ENCODE measurements around the gene RNF126.
A peak's percentile ranks its signal among the peaks of the same experiment; 100 is the strongest.
"Not testable (repeated sequence)": the region's sequence is repeated elsewhere in the genome, so short reads cannot be mapped to it uniquely, and the experiment has no call there.

Gene RNF126

DNA sequence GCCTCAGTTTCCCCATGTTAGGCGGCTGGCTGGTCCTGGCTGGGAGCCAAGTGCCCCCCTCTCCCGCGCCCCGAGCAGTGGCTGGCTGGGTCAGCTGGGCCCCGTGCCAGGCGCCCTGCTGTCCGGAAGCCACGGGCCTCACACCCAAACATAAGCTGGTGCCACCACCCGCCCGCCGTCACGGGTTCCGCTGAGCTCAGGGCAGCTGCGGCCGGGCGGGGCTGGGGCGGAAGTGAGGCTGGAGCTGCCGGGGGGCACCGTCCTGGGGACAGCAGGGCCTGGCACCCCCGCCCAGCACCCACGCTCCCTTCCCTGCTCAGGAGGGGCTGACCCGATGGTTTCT lies 54.0 kb downstream of the RNF126 start:
- DNase-seq = no peak

DNA sequence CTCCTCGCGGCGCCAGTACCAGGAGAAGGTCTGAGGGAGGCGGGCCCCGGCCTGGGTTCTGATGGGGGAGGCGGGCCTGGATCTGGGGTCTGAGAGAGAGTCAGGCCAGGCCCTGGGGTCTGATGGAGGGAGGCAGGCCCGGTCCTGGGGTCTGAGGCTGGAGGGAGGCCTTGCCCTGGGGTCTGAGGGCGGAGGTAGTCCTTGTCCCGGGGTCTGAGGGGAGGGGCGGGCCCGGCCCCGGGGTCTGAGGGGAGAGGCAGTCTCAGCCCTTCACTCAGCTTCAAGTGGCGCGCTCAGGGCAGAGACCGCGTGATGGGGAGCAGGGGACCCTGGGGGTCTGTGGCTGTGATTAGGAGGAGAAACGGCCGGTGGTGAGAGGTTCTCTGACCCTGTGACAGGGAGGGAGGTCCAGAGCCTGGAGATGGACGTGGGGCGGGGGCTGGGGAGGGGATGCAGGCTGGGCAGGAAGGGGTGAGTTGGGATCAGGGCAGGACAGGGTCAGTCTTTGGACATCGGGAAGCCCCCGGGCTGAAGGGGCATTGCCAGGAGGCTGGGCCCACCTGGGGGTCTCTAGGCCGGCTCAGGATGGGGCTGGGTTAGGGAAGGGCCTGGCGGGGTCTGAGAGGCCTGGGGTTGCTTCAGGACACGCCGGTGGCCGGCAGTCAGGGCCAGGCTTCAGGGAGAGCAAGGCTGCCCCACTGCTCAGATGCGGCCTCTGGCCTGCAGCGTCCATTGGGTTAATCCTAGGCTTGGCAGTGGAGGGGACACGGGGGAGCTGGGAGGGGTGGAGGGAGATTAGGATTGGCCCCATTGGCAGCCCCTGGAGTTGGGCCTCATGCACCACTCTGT lies 54.6 kb downstream of the RNF126 start:
- no peak for DNase-seq

DNA sequence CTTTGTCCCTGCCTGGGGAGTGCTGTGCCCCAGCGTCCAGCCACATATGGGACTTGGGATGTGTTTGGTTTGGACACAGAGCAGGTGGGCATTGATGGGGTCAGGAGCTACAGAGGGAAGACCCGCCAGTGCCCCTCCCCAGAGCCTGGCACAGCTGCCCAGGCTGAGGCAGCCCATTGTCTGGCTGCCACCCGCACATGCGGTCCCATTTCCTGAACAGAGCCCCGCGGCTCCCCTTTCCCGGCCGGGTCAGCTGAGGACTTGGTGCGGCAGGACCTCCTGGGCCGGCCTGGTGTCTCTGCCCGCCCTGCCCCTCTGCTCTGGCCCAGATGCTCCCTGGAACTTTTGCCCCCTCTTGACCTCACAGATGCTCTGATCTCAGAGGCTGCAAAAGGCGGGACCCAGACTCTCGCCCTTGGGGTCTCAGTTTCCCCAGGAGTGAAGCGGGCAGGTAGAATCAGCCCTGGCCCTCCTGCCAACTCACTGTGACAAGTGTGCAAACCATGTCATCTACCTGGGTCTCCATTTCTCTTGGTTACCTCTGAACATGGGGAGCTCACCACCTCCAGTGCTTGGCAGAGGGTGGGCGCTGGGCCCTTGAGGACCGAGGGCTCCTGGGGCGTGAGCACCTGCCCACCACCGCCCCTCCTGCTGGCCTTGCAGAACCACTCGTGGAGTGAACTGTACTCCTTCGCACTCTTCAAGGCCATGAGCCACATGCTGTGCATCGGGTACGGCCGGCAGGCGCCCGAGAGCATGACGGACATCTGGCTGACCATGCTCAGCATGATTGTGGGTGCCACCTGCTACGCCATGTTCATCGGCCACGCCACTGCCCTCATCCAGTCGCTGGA lies 55.5 kb downstream of the RNF126 start:
- no peak for DNase-seq

DNA sequence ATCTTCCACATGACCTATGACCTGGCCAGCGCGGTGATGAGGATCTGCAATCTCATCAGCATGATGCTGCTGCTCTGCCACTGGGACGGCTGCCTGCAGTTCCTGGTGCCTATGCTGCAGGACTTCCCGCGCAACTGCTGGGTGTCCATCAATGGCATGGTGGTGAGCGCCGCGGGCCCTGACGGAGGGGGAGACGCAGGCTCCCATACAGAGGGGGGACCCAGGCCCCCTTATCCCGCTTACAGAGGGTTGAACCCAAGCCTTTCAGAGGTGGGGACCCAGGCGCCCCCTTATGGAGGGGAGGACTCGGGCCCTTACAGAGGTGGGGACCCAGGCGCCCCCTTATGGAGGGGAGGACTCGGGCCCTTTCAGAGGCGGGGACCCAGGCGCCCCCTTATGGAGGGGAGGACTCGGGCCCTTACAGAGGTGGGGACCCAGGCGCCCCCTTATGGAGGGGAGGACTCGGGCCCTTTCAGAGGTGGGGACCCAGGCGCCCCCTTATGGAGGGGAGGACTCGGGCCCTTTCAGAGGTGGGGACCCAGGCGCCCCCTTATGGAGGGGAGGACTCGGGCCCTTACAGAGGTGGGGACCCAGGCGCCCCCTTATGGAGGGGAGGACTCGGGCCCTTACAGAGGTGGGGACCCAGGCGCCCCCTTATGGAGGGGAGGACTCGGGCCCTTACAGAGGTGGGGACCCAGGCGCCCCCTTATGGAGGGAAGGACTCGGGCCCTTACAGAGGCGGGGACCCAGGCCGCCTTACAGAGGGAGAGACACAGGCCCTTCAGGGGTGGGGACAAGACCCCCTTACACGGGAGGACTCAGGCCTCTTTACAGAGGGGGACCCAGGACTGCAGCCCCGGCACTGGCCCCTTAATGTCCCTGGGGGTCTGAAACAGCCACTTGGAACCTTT lies 57.7 kb downstream of the RNF126 start:
- DNase-seq = not testable (repeated sequence)

DNA sequence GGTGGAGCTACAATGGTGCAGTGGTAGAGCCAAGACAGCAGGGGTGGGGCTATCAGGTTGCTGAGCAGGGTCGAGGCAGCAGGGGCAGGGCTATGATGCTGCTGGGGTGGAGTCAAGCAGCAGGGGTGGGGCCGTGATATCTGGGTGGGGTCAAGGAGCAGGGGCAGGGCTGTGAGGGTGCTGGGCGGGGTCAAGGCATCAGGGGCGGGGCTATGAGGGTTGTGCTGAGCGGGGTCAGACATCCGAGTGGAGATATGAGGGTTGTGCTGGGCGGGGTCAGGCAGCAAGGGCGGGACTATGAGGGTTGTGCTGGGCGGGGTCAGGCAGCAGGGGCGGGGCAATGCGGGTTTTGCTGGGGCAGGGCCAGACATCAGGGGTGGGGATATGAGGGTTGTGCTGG lies 58.7 kb downstream of the RNF126 start:
- DNase-seq = peak; percentile 6

DNA sequence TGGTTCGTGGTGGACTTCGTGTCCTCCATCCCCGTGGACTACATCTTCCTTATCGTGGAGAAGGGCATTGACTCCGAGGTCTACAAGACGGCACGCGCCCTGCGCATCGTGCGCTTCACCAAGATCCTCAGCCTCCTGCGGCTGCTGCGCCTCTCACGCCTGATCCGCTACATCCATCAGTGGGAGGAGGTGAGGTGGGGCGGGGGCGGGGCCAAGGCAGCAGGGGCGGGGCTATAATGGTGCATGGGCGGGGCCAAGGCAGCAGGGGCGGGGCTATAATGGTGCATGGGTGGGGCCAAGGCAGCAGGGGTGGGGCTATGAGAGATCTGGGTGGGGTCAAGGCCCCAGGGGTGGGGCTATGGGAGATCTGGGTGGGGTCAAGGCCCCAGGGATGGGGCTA lies 59.2 kb downstream of the RNF126 start:
- not testable (repeated sequence) for DNase-seq

DNA sequence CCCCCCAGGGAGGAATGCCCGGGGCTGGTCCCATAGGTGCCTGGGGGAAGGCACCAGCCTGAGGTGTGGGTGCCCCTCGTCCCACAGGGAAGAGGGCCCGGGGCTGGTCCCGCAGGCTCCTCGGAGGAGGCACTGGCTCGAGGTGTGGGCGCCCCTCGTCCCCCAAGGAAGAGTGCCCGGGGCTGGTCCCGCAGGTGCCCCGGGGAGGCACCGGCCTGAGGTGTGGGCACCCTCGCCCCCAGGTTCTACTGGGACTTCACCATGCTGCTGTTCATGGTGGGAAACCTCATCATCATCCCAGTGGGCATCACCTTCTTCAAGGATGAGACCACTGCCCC lies 59.7 kb downstream of the RNF126 start:
- DNase-seq = not testable (repeated sequence)

DNA sequence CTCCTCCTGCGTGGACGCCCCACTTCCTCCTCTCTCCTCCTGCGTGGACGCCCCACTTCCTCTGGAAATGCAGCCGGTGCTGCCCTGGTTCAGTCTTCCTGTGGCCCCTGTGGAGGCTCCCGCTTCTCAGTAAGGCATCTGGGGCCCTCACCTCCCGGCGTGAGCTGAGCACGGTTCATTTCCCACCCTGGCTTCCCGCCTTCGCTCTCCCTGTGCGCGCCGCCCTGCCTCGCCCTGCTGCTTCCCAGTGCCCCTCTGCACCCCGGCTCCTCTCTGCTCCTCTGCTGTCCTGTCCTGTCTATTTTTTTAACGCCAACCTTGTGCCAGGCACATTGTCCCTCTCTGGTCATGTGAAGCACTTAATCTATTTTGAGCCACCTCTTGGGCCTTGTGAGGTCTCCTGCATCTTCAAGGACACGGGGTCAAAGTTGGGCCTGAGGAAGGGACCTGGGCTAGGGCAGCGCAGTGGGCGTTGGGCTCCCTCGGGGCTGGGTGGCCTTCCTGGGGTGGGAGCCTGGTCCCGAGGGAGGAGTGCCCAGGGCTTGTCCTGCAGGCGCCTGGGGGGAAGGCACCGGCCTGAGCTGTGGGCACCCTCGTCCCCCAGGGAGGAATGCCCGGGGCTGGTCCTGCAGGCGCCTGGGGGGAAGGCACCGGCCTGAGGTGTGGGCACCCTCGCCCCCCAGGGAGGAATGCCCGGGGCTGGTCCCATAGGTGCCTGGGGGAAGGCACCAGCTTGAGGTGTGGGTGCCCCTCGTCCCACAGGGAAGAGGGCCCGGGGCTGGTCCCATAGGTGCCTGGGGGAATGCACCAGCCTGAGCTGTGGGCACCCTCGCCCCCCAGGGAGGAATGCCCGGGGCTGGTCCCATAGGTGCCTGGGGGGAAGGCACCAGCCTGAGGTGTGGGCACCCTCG lies 60.4 kb downstream of the RNF126 start:
- DNase-seq = no peak

DNA sequence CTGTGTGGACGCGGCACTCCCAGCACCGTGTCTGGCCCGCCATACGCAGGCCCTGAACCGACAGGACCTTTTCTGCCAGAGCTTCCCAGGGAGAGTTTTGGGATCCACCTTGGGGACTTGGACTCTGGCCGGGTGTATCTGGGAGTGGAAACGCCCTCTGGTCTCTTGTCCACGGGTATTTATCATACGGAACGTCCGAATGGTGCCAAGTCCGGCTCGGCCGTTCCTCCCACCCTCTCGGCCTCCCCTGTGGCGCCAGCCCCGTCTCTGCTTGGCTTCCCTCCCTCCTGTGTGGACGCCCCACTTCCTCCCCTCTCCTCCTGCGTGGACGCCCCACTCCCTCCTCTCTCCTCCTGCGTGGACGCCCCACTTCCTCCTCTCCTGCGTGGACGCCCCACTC lies 61.2 kb downstream of the RNF126 start:
- no peak for DNase-seq

DNA sequence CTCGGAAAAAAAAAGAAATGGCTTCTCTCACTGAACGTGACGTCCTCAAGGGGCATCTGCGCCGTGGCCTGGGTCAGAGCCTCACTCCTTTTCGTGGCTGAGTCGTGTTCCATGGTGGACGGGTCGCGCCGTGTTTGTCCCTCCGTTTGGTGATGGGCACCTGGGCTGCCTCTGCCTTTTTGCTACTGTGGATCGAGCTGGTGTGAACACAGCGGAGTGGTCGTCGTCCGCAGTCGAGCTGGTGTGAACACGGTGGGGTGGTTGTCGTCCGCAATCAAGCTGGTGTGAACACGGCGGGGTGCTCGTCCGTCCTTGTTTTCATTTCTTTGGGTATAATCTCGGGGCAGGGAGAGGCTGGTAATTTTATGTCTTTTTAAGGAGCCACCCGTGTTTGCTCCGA lies 61.7 kb downstream of the RNF126 start:
- no peak for DNase-seq

Measured in CD4-positive, alpha-beta T cell treated with Interleukin-4 for 4 hours (primary cell).